ENCODE measurements around the gene UTP25.

DNA sequence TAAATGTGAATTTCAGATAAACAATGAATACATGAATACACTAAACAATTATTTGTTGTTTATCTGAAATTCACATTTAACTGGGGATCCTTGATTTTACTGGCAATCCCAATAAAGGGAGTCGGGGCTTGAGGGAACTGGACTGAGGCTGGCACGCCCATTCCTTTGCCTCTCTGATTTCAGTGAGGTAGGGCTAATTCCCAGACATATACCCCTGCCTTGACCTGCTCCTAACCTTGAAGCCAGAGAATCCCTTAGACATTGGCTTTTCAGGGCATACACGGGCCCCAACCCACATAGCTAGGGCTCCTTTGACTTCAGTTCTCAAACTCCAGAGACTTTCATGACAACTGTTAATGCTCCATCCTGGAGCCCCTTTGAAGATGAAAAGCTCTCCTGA, 10.8 kb upstream of the UTP25 start:
- TF ChIP-seq, protein P1, sequence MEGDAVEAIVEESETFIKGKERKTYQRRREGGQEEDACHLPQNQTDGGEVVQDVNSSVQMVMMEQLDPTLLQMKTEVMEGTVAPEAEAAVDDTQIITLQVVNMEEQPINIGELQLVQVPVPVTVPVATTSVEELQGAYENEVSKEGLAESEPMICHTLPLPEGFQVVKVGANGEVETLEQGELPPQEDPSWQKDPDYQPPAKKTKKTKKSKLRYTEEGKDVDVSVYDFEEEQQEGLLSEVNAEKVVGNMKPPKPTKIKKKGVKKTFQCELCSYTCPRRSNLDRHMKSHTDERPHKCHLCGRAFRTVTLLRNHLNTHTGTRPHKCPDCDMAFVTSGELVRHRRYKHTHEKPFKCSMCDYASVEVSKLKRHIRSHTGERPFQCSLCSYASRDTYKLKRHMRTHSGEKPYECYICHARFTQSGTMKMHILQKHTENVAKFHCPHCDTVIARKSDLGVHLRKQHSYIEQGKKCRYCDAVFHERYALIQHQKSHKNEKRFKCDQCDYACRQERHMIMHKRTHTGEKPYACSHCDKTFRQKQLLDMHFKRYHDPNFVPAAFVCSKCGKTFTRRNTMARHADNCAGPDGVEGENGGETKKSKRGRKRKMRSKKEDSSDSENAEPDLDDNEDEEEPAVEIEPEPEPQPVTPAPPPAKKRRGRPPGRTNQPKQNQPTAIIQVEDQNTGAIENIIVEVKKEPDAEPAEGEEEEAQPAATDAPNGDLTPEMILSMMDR (IDR thresholded peaks at IDR 0.05), result no peak
- no peak for TF ChIP-seq POLR2A (IDR thresholded peaks at IDR 0.05)
